ENCODE data around the gene SCGB3A1. TPM values are rescaled to one million over a fixed set of nuclear protein-coding genes. Genes with fewer than 3 reads are reported as not detected.

The SCGB3A1 gene
- total RNA-seq, 1 experiment from 2014 or later, result not detected

DNA sequence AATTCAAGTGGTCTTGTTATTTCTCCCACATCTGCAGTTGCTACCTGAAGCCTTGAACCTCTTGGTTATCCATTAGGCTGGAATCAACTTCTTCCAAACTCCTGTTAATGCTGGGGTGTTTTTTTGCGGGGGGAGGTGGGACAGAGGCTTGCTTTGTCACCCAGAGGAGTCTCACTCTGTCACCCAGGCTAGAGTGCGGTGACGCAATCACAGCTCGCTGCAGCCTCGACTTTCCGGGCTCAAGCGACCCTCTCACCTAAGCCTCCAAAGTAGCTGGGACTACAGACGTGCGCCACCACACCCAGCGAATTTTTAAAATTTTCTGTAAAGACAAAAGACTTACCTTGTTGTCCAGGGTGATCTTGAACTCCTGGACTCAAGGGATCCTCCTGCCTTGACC lies 4.4 kb downstream of the SCGB3A1 start:
- no peak overlapping the region for H3K4me3 Mint-ChIP-seq
- no peaks in the 10 kb centered on the region; a peak in 1 of 7 replicates for H3K36me3 Mint-ChIP-seq (ENCODE audit: insufficient read depth in 1 of 3, low read depth in 3 of 3)
- DNase-seq, result no peak
- Histone ChIP-seq H2AFZ (ENCODE audit: low read length) (no peak overlapping the region), H3K4ac (ENCODE audit: low read depth, low read length) (no peak overlapping the region), H3K23me2 (ENCODE audit: insufficient read length, low read depth, low read length, poor library complexity, severe bottlenecking) (peaks cover 10% of the 10 kb centered on the region), H2BK15ac (ENCODE audit: low read depth, low read length) (no peak overlapping the region), H2BK12ac (ENCODE audit: insufficient read length, low read depth, low read length) (no peak overlapping the region), H3K23ac (ENCODE audit: insufficient read length, low read depth, low read length) (no peak overlapping the region), H3K9ac (ENCODE audit: extremely low read depth, insufficient read length, low read length) (no peak overlapping the region), H3K27me3 (ENCODE audit: insufficient read depth, low read length) (peaks cover 27% of the 10 kb centered on the region), H4K8ac (replicated peaks; ENCODE audit: insufficient read length, low read depth, low read length) (no peak overlapping the region), H4K20me1 (ENCODE audit: control insufficient read depth, insufficient read depth, insufficient read length) (no peaks in the 10 kb centered on the region), H3K79me2 (ENCODE audit: insufficient read depth, low read length) (no peaks in the 10 kb centered on the region), H4K5ac (ENCODE audit: insufficient read length, low read depth, low read length) (no peak overlapping the region), H4K91ac (ENCODE audit: insufficient read length, low read depth, low read length) (no peak overlapping the region), H3K27ac (ENCODE audit: insufficient read length, low read depth, low read length) (no peak overlapping the region), H3K9me3 (ENCODE audit: control insufficient read depth, low read depth, low read length) (no peaks in the 10 kb centered on the region), H2BK5ac (ENCODE audit: insufficient read length, low read length) (no peak overlapping the region), H2AK5ac (ENCODE audit: insufficient read length, low read length) (no peak overlapping the region), H3K4me2 (ENCODE audit: insufficient read depth, insufficient read length, low read length) (no peak overlapping the region), H3K18ac (ENCODE audit: insufficient read length, low read depth, low read length) (no peak overlapping the region), H3K79me1 (ENCODE audit: insufficient read depth, low read depth, low read length, poor library complexity, severe bottlenecking) (no peaks in the 10 kb centered on the region), H2BK20ac (ENCODE audit: low read depth, low read length, poor library complexity, severe bottlenecking) (no peak overlapping the region), H3T11ph (ENCODE audit: low read length) (no peak overlapping the region), H3K56ac (ENCODE audit: insufficient read length, low read depth, low read length) (no peak overlapping the region), H2BK120ac (ENCODE audit: low read depth, low read length, poor library complexity, severe bottlenecking) (no peak overlapping the region), H3K4me1 (ENCODE audit: insufficient read depth, low read length) (no peaks in the 10 kb centered on the region), H3K14ac (ENCODE audit: insufficient read depth, low read length) (no peak overlapping the region)
- H3K4me1 Mint-ChIP-seq, result peaks cover 3 to 6% of the 10 kb centered on the region in 2 experiments; a peak in 3 of 4 replicates
- H3K9me3 Mint-ChIP-seq, result no peaks in the 10 kb centered on the region
- H3K27ac Mint-ChIP-seq, result no peak overlapping the region
- H3K27me3 Mint-ChIP-seq (ENCODE audit: low read depth), result peaks cover 65% of the 10 kb centered on the region
- no CpG with 5 or more reads among the region's 10 CpGs for WGBS (ENCODE audit: extremely low coverage, insufficient read length, low lambda C conversion rate)
- TF ChIP-seq, protein P1, sequence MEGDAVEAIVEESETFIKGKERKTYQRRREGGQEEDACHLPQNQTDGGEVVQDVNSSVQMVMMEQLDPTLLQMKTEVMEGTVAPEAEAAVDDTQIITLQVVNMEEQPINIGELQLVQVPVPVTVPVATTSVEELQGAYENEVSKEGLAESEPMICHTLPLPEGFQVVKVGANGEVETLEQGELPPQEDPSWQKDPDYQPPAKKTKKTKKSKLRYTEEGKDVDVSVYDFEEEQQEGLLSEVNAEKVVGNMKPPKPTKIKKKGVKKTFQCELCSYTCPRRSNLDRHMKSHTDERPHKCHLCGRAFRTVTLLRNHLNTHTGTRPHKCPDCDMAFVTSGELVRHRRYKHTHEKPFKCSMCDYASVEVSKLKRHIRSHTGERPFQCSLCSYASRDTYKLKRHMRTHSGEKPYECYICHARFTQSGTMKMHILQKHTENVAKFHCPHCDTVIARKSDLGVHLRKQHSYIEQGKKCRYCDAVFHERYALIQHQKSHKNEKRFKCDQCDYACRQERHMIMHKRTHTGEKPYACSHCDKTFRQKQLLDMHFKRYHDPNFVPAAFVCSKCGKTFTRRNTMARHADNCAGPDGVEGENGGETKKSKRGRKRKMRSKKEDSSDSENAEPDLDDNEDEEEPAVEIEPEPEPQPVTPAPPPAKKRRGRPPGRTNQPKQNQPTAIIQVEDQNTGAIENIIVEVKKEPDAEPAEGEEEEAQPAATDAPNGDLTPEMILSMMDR (conservative IDR thresholded peaks at IDR 0.05), result no peak
